HepG2 (cell line): Measurements from ENCODE around the gene SERTAD1. TPM values are rescaled to one million over a fixed set of nuclear protein-coding genes. Genes with fewer than 3 reads are reported as not detected.

Experiments used
- CBX1 ChIP-seq: IDR thresholded peaks from one replicate; pipeline ENCODE4 v1.6.1; 2016; ENCODE audit warnings: antibody characterized with exemption, low read depth
- CHD2 ChIP-seq: IDR thresholded peaks from 2 replicates; pipeline ENCODE4 v1.6.1; 2011; ENCODE audit warnings: low read depth, low read length, improper control_type of control experiment
- DR1 ChIP-seq: sonication (generic); formaldehyde crosslinking; IDR thresholded peaks from 2 replicates; pipeline ENCODE4 v1.8.0; 2021; ENCODE audit warnings: mild to moderate bottlenecking, missing genetic modification reagents, inconsistent platforms
- FOXP1 ChIP-seq, 2 experiments: fragments of 450-650 bp in 1 of 2; IDR thresholded peaks; 2 replicates each; pipeline ENCODE4 v1.6.1; 2017 to 2018; ENCODE audit warnings: antibody characterized with exemption in 1 of 2
- HMGA1 ChIP-seq: sonication (generic); formaldehyde crosslinking; conservative IDR thresholded peaks from 2 replicates; pipeline ENCODE4 v1.4.0; 2020; ENCODE audit warnings: missing genetic modification reagents
- HNF4A ChIP-seq: sonication (generic); formaldehyde crosslinking; IDR thresholded peaks from 2 replicates; pipeline ENCODE4 v1.4.0; 2020; ENCODE audit warnings: missing genetic modification reagents
- KDM5B ChIP-seq: sonication (generic); formaldehyde crosslinking; IDR thresholded peaks from 2 replicates; pipeline ENCODE4 v1.4.0; 2020; ENCODE audit warnings: missing genetic modification reagents, mild to moderate bottlenecking, borderline replicate concordance
- NCOA5 ChIP-seq: sonication (generic); formaldehyde crosslinking; IDR thresholded peaks from 2 replicates; pipeline ENCODE4 v1.4.0; 2020; ENCODE audit warnings: missing genetic modification reagents
- NPAS2 ChIP-seq: sonication (generic); formaldehyde crosslinking; IDR thresholded peaks from 2 replicates; pipeline ENCODE4 v1.8.0; 2022; ENCODE audit warnings: mild to moderate bottlenecking, missing genetic modification reagents, borderline replicate concordance
- RBAK ChIP-seq: sonication (generic); formaldehyde crosslinking; IDR thresholded peaks from 2 replicates; pipeline ENCODE4 v1.5.1; 2020; ENCODE audit warnings: mild to moderate bottlenecking, missing genetic modification reagents
- SIX4 ChIP-seq: sonication (generic); formaldehyde crosslinking; IDR thresholded peaks from 2 replicates; pipeline ENCODE4 v1.4.0; 2020; ENCODE audit warnings: missing genetic modification reagents
- ZBTB7B ChIP-seq: sonication (generic); formaldehyde crosslinking; IDR thresholded peaks from 2 replicates; pipeline ENCODE4 v1.4.0; 2020; ENCODE audit warnings: missing genetic modification reagents
- ZNF589 ChIP-seq: sonication (generic); formaldehyde crosslinking; conservative IDR thresholded peaks from 2 replicates; pipeline ENCODE4 v1.8.0; 2022; ENCODE audit warnings: mild to moderate bottlenecking, moderate library complexity, missing genetic modification reagents
- ZNF672 ChIP-seq: sonication (generic); formaldehyde crosslinking; IDR thresholded peaks from 2 replicates; pipeline ENCODE4 v1.8.1; 2022; ENCODE audit warnings: missing genetic modification reagents
- ZSCAN25 ChIP-seq: sonication (generic); formaldehyde crosslinking; IDR thresholded peaks from 2 replicates; pipeline ENCODE4 v1.8.0; 2022; ENCODE audit warnings: mild to moderate bottlenecking, missing genetic modification reagents
- polyA plus RNA-seq, 8 experiments: library from polyadenylated mRNA; depleted of rRNA in 3 of 8; stranded (reverse) in 7 of 8; unstranded in 1 of 8; fragments of >200 nt; fragmentation: Illumina TruSeq in 4 of 8; extraction: Trizol in 4 of 8; gene quantifications; 2 replicates each; pipeline versions ENCODE4 v1.2.1 to v1.2.3, GENCODE V29; 2011 to 2016; ENCODE audit warnings: low read depth in 4 of 8, missing spikeins in 1 of 8, mixed read lengths in 1 of 8; ENCODE audit not compliant: insufficient read depth in 1 of 8
- total RNA-seq, 5 experiments: library from RNA; depleted of rRNA; stranded (reverse); fragments of >200 nt; fragmentation: Illumina TruSeq; extraction: Trizol; gene quantifications; 2 replicates each; pipeline ENCODE4 v1.2.3, GENCODE V29; 2016; ENCODE audit warnings: low read depth in 1 of 5
- TF ChIP-seq, protein P1 (sequence below): sonication (generic); formaldehyde crosslinking; IDR thresholded peaks from 2 replicates; pipeline ENCODE4 v1.4.0; 2020; ENCODE audit warnings: low read depth, missing genetic modification reagents
- TF ChIP-seq, protein P2 (sequence below): IDR thresholded peaks from 2 replicates; pipeline ENCODE4 v1.6.1; 2016; ENCODE audit warnings: low read depth, borderline replicate concordance
- TF ChIP-seq, protein P3 (sequence below): IDR thresholded peaks from 2 replicates; pipeline ENCODE4 v1.4.0; 2020; ENCODE audit warnings: mild to moderate bottlenecking, missing genetic modification reagents
- TF ChIP-seq, protein P4 (sequence below): sonication (generic); formaldehyde crosslinking; IDR thresholded peaks from 2 replicates; pipeline ENCODE4 v1.8.0; 2022; ENCODE audit warnings: mild to moderate bottlenecking, missing genetic modification reagents; ENCODE audit not compliant: insufficient replicate concordance

The SERTAD1 gene
- total and polyA plus RNA-seq, 2 of the 13 experiments (the other 11 are each of a cell fraction or from before 2014, with no cell fraction given): 4.3 to 4.5 TPM

DNA sequence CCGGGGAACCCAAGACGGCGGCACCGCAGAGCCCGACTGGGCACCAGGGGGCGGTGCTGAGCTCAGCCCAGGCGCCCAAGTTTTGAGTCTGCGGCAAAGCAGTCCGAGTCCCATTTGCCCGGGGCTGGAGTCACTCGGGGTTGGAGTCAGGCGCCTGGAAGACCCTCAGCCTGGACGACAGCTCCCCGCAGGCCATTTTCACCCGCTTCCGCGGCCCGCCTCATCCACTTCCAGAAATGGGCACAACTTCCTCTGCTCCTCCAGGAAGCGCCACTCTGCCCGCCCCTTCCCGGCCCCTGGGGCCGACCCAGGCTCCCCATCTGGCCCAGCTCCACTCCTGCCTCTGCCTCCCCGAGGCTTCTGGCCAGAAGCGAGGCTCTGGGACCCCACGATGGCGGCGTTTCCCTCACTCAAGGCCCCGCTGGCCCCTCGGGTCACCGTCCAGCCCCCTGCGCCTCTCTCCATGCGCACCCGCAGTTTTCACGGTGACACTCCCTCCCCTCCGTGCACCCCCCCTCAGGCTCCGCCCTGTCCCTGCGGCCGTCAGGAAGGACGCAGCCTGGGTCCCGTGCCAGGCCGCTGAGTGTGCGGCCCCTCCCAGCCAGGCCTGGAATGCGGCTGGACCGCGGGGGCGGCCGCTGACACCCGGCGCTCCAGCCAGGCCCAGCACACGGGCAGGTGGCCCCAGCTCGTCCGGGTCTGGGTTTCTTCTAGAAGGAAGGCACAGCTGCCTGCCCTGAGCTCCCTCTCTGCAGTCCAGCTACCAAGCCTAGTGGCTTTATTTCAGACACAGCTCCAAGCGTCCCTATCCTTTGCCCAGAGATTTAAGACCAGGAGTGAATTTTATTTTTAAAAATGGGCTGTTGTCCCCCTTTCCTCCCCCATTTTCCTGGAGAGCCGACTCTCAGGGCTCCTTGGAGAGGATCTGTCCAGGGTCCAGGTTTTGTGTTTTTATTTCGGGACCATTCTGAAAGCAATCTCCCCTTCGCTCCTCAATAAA is 4.7 kb downstream of the SERTAD1 start (continued):
- TF ChIP-seq, protein P1, sequence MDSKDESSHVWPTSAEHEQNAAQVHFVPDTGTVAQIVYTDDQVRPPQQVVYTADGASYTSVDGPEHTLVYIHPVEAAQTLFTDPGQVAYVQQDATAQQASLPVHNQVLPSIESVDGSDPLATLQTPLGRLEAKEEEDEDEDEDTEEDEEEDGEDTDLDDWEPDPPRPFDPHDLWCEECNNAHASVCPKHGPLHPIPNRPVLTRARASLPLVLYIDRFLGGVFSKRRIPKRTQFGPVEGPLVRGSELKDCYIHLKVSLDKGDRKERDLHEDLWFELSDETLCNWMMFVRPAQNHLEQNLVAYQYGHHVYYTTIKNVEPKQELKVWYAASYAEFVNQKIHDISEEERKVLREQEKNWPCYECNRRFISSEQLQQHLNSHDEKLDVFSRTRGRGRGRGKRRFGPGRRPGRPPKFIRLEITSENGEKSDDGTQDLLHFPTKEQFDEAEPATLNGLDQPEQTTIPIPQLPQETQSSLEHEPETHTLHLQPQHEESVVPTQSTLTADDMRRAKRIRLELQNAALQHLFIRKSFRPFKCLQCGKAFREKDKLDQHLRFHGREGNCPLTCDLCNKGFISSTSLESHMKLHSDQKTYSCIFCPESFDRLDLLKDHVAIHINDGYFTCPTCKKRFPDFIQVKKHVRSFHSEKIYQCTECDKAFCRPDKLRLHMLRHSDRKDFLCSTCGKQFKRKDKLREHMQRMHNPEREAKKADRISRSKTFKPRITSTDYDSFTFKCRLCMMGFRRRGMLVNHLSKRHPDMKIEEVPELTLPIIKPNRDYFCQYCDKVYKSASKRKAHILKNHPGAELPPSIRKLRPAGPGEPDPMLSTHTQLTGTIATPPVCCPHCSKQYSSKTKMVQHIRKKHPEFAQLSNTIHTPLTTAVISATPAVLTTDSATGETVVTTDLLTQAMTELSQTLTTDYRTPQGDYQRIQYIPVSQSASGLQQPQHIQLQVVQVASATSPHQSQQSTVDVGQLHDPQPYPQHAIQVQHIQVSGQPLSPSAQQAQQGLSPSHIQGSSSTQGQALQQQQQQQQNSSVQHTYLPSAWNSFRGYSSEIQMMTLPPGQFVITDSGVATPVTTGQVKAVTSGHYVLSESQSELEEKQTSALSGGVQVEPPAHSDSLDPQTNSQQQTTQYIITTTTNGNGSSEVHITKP (CRISPR knock-in tag): no peak; the same call in 1 of the 2 replicates
- TF ChIP-seq ZNF672 (CRISPR knock-in tag): no peak
- TF ChIP-seq NPAS2: no peak
- TF ChIP-seq ZSCAN25 (CRISPR knock-in tag): peak; percentile 59; the same call in 1 of the 2 replicates
- peak; percentile 22; the same call in 1 of the 2 replicates for TF ChIP-seq HNF4A (CRISPR knock-in tag)
- TF ChIP-seq CHD2: no peak
- TF ChIP-seq, protein P2, sequence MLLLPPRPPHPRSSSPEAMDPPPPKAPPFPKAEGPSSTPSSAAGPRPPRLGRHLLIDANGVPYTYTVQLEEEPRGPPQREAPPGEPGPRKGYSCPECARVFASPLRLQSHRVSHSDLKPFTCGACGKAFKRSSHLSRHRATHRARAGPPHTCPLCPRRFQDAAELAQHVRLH: no peak
- no peak; the same call in 1 of the 2 replicates for TF ChIP-seq ZNF589 (CRISPR knock-in tag)
- TF ChIP-seq SIX4: no peak; the same call in 1 of the 2 replicates
- peak; percentile 80; the same call in 1 of the 2 replicates for TF ChIP-seq DR1 (CRISPR knock-in tag)
- TF ChIP-seq HMGA1 (CRISPR knock-in tag): no peak
- TF ChIP-seq, protein P3, sequence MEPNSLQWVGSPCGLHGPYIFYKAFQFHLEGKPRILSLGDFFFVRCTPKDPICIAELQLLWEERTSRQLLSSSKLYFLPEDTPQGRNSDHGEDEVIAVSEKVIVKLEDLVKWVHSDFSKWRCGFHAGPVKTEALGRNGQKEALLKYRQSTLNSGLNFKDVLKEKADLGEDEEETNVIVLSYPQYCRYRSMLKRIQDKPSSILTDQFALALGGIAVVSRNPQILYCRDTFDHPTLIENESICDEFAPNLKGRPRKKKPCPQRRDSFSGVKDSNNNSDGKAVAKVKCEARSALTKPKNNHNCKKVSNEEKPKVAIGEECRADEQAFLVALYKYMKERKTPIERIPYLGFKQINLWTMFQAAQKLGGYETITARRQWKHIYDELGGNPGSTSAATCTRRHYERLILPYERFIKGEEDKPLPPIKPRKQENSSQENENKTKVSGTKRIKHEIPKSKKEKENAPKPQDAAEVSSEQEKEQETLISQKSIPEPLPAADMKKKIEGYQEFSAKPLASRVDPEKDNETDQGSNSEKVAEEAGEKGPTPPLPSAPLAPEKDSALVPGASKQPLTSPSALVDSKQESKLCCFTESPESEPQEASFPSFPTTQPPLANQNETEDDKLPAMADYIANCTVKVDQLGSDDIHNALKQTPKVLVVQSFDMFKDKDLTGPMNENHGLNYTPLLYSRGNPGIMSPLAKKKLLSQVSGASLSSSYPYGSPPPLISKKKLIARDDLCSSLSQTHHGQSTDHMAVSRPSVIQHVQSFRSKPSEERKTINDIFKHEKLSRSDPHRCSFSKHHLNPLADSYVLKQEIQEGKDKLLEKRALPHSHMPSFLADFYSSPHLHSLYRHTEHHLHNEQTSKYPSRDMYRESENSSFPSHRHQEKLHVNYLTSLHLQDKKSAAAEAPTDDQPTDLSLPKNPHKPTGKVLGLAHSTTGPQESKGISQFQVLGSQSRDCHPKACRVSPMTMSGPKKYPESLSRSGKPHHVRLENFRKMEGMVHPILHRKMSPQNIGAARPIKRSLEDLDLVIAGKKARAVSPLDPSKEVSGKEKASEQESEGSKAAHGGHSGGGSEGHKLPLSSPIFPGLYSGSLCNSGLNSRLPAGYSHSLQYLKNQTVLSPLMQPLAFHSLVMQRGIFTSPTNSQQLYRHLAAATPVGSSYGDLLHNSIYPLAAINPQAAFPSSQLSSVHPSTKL (CRISPR knock-in tag): peak; percentile 81
- TF ChIP-seq, protein P4, sequence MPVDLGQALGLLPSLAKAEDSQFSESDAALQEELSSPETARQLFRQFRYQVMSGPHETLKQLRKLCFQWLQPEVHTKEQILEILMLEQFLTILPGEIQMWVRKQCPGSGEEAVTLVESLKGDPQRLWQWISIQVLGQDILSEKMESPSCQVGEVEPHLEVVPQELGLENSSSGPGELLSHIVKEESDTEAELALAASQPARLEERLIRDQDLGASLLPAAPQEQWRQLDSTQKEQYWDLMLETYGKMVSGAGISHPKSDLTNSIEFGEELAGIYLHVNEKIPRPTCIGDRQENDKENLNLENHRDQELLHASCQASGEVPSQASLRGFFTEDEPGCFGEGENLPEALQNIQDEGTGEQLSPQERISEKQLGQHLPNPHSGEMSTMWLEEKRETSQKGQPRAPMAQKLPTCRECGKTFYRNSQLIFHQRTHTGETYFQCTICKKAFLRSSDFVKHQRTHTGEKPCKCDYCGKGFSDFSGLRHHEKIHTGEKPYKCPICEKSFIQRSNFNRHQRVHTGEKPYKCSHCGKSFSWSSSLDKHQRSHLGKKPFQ (CRISPR knock-in tag): peak; percentile 91
- TF ChIP-seq FOXP1 (IDR thresholded peaks at IDR 0.05): no peak
- no peak for TF ChIP-seq FOXP1 (CRISPR knock-in tag; IDR thresholded peaks at IDR 0.05)
- no peak for TF ChIP-seq RBAK
- TF ChIP-seq NCOA5 (CRISPR knock-in tag): no peak
- TF ChIP-seq ZBTB7B (CRISPR knock-in tag): peak; percentile 83
- peak; percentile 87 for TF ChIP-seq KDM5B (CRISPR knock-in tag)
- TF ChIP-seq CBX1: peak; percentile 56
